CD14-positive monocyte (primary cell): Measurements from ENCODE around the gene LANCL1. TPM values are rescaled to one million over a fixed set of nuclear protein-coding genes. Genes with fewer than 3 reads are reported as not detected.

Source experiments
- DNase-seq, 3 donors: peaks; one replicate each; pipeline ENCODE4 v3.0.0-alpha.2; 2011 to 2022
- H2AFZ ChIP-seq: 2 replicates; pipeline ENCODE4 v1.6.0; 2012; ENCODE audit warnings: mild to moderate bottlenecking, low read depth, low read length, inconsistent platforms; ENCODE audit not compliant: insufficient read depth, poor library complexity, severe bottlenecking
- H3K27ac ChIP-seq, 2 donors: 1 replicate in 1 of 2; 2 replicates in 1 of 2; pipeline ENCODE4 v1.5.1; 2012 to 2013; ENCODE audit warnings: low read length in 2 of 2, control low read depth in 1 of 2, inconsistent platforms in 1 of 2, low read depth in 1 of 2, mild to moderate bottlenecking in 1 of 2
- H3K27me3 ChIP-seq, 2 donors: one replicate each; pipeline versions ENCODE4 v1.6.0 to v1.6.1; 2011 to 2013; ENCODE audit warnings: low read length in 2 of 2; ENCODE audit not compliant: control insufficient read depth in 2 of 2, insufficient read depth in 2 of 2
- H3K36me3 ChIP-seq, 2 donors: replicated peaks in 1 of 2; 1 replicate in 1 of 2; 2 replicates in 1 of 2; pipeline versions ENCODE4 v1.5.1 to v1.6.1; 2012 to 2013; ENCODE audit warnings: low read length in 2 of 2, control low read depth in 1 of 2, inconsistent platforms in 1 of 2, mild to moderate bottlenecking in 1 of 2; ENCODE audit not compliant: insufficient read depth in 2 of 2, control insufficient read depth in 1 of 2
- H3K4me1 ChIP-seq, 2 donors: 1 replicate in 1 of 2; 2 replicates in 1 of 2; pipeline versions ENCODE4 v1.5.1 to v1.6.1; 2012 to 2013; ENCODE audit warnings: low read length in 2 of 2, control low read depth in 1 of 2, inconsistent platforms in 1 of 2, mild to moderate bottlenecking in 1 of 2, moderate library complexity in 1 of 2; ENCODE audit not compliant: insufficient read depth in 2 of 2, control insufficient read depth in 1 of 2
- H3K4me2 ChIP-seq: replicated peaks from 2 replicates; pipeline ENCODE3; 2012; ENCODE audit warnings: low read length, moderate library complexity, mild to moderate bottlenecking; ENCODE audit not compliant: poor library complexity, severe bottlenecking; ENCODE audit errors: extremely low read depth
- H3K4me3 ChIP-seq, 3 experiments: fragments of 200-600 bp in 1 of 3; sonication (generic) in 1 of 3; replicated peaks in 1 of 3; 1 replicate in 2 of 3; 2 replicates in 1 of 3; pipeline ENCODE4 v1.5.1; 2011 to 2013; ENCODE audit warnings: low read length in 3 of 3, mild to moderate bottlenecking in 3 of 3, control low read depth in 2 of 3, low read depth in 2 of 3, inconsistent platforms in 1 of 3, moderate library complexity in 1 of 3
- H3K79me2 ChIP-seq: 2 replicates; pipeline ENCODE4 v1.6.0; 2012; ENCODE audit warnings: mild to moderate bottlenecking, control low read depth, inconsistent platforms, low read length, moderate library complexity; ENCODE audit not compliant: insufficient read depth
- H3K9ac ChIP-seq: 2 replicates; pipeline ENCODE4 v1.6.0; 2017; ENCODE audit warnings: low read length, mild to moderate bottlenecking; ENCODE audit not compliant: insufficient read depth, poor library complexity, severe bottlenecking
- H3K9me3 ChIP-seq, 2 donors: replicated peaks in 1 of 2; 1 replicate in 1 of 2; 2 replicates in 1 of 2; pipeline versions ENCODE4 v1.5.1 to v1.6.1; 2012 to 2013; ENCODE audit warnings: low read length in 2 of 2, control low read depth in 1 of 2; ENCODE audit not compliant: control insufficient read depth in 1 of 2, insufficient read depth in 1 of 2
- H4K20me1 ChIP-seq: 2 replicates; pipeline ENCODE4 v1.6.0; 2012; ENCODE audit warnings: mild to moderate bottlenecking, low read length, control low read depth, moderate library complexity; ENCODE audit not compliant: insufficient read depth
- H3K27ac Mint-ChIP-seq, 7 donors: one replicate each; pipeline ENCODE4 v1.8.0; 2020; ENCODE audit warnings: mild to moderate bottlenecking in 7 of 7, mixed read lengths in 7 of 7, moderate library complexity in 6 of 7, inconsistent platforms in 2 of 7
- H3K27me3 Mint-ChIP-seq, 3 donors: one replicate each; pipeline ENCODE4 v1.8.0; 2021 to 2022; ENCODE audit warnings: low read depth in 3 of 3, mild to moderate bottlenecking in 3 of 3, mixed read lengths in 3 of 3, moderate library complexity in 3 of 3, inconsistent platforms in 1 of 3
- H3K36me3 Mint-ChIP-seq, 2 donors: one replicate each; pipeline ENCODE4 v1.8.0; 2020; ENCODE audit warnings: mixed read lengths in 2 of 2, inconsistent platforms in 1 of 2, mild to moderate bottlenecking in 1 of 2
- H3K4me1 Mint-ChIP-seq: one replicate; pipeline ENCODE4 v1.8.0; 2020; ENCODE audit warnings: mild to moderate bottlenecking, mixed read lengths
- H3K4me3 Mint-ChIP-seq, 2 donors: one replicate each; pipeline ENCODE4 v1.8.0; 2020; ENCODE audit warnings: mild to moderate bottlenecking in 2 of 2, mixed read lengths in 2 of 2, moderate library complexity in 1 of 2
- H3K9me3 Mint-ChIP-seq, 7 donors: one replicate each; pipeline ENCODE4 v1.8.0; 2020 to 2022; ENCODE audit warnings: mixed read lengths in 7 of 7, mild to moderate bottlenecking in 6 of 7, moderate library complexity in 6 of 7, inconsistent platforms in 2 of 7
- CTCF ChIP-seq: fragments of 200-600 bp; IDR thresholded peaks from one replicate; pipeline ENCODE4 v1.8.0; 2022; ENCODE audit warnings: antibody characterized with exemption, mild to moderate bottlenecking
- WGBS: methylation state at CpG from one replicate; pipeline ENCODE4 v1.1.5; 2013; ENCODE audit warnings: missing lambda C conversion rate; ENCODE audit not compliant: insufficient coverage; 5-methylcytosine and 5-hydroxymethylcytosine counted together
- intact Hi-C, 2 donors: fragments of 100-400 bp; cut with micrococcal nuclease; formaldehyde crosslinking; loops; one replicate each; pipeline versions ENCODE4 v1.15.0 to v1.15.1; 2023
- polyA plus RNA-seq, 3 donors: library from polyadenylated mRNA; depleted of rRNA in 1 of 3; unstranded in 2 of 3; stranded (reverse) in 1 of 3; fragments of 300-500 nt in 2 of 3; fragments of >200 nt in 1 of 3; fragmentation: Illumina TruSeq in 2 of 3; gene quantifications; 1 replicate in 2 of 3; 2 replicates in 1 of 3; pipeline ENCODE4 v1.2.3, GENCODE V29; 2012 to 2021

The LANCL1 gene
- polyA plus RNA-seq, 3 donors = 4.8 to 11.1 (median 6.1) TPM

DNA sequence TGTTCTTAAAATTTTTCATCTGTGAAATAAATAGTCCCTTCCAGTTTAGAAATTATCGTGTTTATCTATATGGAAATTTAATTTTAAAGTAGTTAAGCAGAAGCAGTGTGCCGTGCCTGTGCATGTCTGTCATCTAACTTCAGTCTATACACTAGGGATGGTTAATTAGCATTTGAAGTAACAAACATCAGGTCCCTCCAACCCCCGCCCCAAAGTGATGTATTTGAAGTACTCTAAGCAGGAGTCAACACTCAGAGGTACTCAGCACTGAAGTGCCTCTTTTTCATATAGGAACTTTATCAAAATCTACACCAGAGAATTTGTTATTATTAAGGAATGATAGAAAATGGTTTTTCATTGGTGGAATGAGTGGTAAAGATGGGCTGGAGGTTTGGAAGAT lies 33.0 kb downstream of the LANCL1 start:
- Histone ChIP-seq H3K4me2 (no peak overlapping the region), H4K20me1 (no peaks in the 10 kb centered on the region), H3K4me3 (no peak overlapping the region), H3K9me3 (no peaks in the 10 kb centered on the region), H3K9ac (no peak overlapping the region), H3K27ac (no peak overlapping the region), H3K4me1 (peaks cover 6 to 10% of the 10 kb centered on the region in 2 donors), H3K36me3 (peaks cover 2 to 8% of the 10 kb centered on the region in 2 donors), H3K27me3 (no peaks in the 10 kb centered on the region), H3K79me2 (no peaks in the 10 kb centered on the region), H2AFZ (no peak overlapping the region)
- no peak overlapping the region for H3K4me3 Mint-ChIP-seq
- no CpG with 5 or more reads among the region's 3 CpGs for WGBS
- H3K36me3 Mint-ChIP-seq = peaks cover 21 to 29% of the 10 kb centered on the region in 2 donors
- peaks cover 13% of the 10 kb centered on the region for H3K4me1 Mint-ChIP-seq
- intact Hi-C loops = loop anchor here in 1 of 2 donors (10.0 kb wide), 1 partner anchor 721 kb away; no protein-coding TSS in a partner anchor
- TF ChIP-seq CTCF = no peak
- peak overlapping the region in 3 of 7 donors; percentile 13 to 47 (median 33) for H3K27ac Mint-ChIP-seq
- DNase-seq = no peak
- peaks cover 2 to 10% (median 7%) of the 10 kb centered on the region in 7 donors for H3K9me3 Mint-ChIP-seq
- peaks cover 0 to 3% (median 0%) of the 10 kb centered on the region in 3 donors for H3K27me3 Mint-ChIP-seq

DNA sequence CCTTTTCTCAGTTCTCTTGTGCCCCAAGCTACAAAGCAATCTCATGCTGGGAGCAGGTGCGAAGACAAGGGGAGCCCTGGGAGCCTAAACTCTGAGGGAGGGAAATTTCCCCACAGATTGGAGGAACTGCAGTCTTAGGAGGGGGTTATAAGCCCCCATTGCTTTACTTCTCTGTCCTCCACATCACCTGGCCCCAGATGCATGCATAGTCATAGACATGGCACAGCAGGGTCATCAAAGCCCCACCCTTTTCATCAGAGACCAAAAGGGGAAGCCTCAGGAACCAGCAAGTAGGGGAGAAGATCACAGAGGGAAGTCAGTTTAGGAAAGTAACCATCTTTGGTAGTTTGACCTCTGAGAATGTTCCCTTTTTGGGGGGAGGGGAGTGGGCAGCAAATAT lies 33.7 kb downstream of the LANCL1 start:
- H3K27me3 Mint-ChIP-seq = peaks cover 0 to 3% (median 0%) of the 10 kb centered on the region in 3 donors
- peaks cover 13% of the 10 kb centered on the region for H3K4me1 Mint-ChIP-seq
- Histone ChIP-seq H3K36me3 (peaks cover 2 to 8% of the 10 kb centered on the region in 2 donors), H3K4me3 (no peak overlapping the region), H3K9me3 (no peaks in the 10 kb centered on the region), H3K9ac (no peak overlapping the region), H3K4me2 (no peak overlapping the region), H3K27ac (peak overlapping the region in 1 of 2 donors; percentile 43), H4K20me1 (no peaks in the 10 kb centered on the region), H2AFZ (no peak overlapping the region), H3K79me2 (no peaks in the 10 kb centered on the region), H3K27me3 (no peaks in the 10 kb centered on the region), H3K4me1 (peaks cover 6 to 10% of the 10 kb centered on the region in 2 donors)
- no peak overlapping the region for H3K4me3 Mint-ChIP-seq
- TF ChIP-seq CTCF = no peak
- H3K9me3 Mint-ChIP-seq = peaks cover 0 to 5% (median 2%) of the 10 kb centered on the region in 7 donors
- intact Hi-C loops = loop anchor here in 1 of 2 donors (10.0 kb wide), 1 partner anchor 722 kb away; no protein-coding TSS in a partner anchor
- WGBS = no CpG with 5 or more reads among the region's 1 CpG
- H3K27ac Mint-ChIP-seq = peak overlapping the region in 4 of 7 donors; percentile 28 to 69 (median 55)
- DNase-seq = peak; percentile 13 to 27 (median 21)
- H3K36me3 Mint-ChIP-seq = peaks cover 17 to 22% of the 10 kb centered on the region in 2 donors
